Adrenal gland (tissue), 5 donors: Measurements from ENCODE around the gene SHB.

ENCODE experiments used
- POLR2A ChIP-seq, 2 donors: fragments of 450-650 bp; IDR thresholded peaks; one replicate each; pipeline ENCODE4 v1.6.1; 2017; ENCODE audit warnings: antibody characterized with exemption in 2 of 2, mild to moderate bottlenecking in 2 of 2, moderate library complexity in 1 of 2
- TF ChIP-seq, protein P1 (sequence below), 6 experiments: fragments of 450-650 bp in 4 of 6; fragments of 200-600 bp in 2 of 6; sonication (generic) in 1 of 6; IDR thresholded peaks; 1 replicate in 5 of 6; 2 replicates in 1 of 6; pipeline versions ENCODE4 v1.5.1 to v1.8.0; 2016 to 2021; ENCODE audit warnings: antibody characterized with exemption in 6 of 6, mild to moderate bottlenecking in 2 of 6, moderate library complexity in 1 of 6
- donor health status: DM: no; HTN: no; CAD: no.

- TF ChIP-seq, protein P1, sequence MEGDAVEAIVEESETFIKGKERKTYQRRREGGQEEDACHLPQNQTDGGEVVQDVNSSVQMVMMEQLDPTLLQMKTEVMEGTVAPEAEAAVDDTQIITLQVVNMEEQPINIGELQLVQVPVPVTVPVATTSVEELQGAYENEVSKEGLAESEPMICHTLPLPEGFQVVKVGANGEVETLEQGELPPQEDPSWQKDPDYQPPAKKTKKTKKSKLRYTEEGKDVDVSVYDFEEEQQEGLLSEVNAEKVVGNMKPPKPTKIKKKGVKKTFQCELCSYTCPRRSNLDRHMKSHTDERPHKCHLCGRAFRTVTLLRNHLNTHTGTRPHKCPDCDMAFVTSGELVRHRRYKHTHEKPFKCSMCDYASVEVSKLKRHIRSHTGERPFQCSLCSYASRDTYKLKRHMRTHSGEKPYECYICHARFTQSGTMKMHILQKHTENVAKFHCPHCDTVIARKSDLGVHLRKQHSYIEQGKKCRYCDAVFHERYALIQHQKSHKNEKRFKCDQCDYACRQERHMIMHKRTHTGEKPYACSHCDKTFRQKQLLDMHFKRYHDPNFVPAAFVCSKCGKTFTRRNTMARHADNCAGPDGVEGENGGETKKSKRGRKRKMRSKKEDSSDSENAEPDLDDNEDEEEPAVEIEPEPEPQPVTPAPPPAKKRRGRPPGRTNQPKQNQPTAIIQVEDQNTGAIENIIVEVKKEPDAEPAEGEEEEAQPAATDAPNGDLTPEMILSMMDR (IDR thresholded peaks at IDR 0.05): no peak
- no peak for TF ChIP-seq POLR2A (IDR thresholded peaks at IDR 0.05)
Measured at GRCh38 chr9:37957664-37957953, 111.4 kb downstream of the SHB start.
